ENCODE results near the gene SET.
"Not testable (repeated sequence)": the region's sequence is repeated elsewhere in the genome, so short reads cannot be mapped to it uniquely, and the experiment has no call there.

Gene SET

GRCh38 chr9:128688501-128689292 lies at the start of gene SET:
Gene SET, plus strand, starts transcription at chr9:128689222. Its CDS starts 361 bp downstream, at chr9:128689583.
- DNase-seq (ENCODE audit: low read depth) = peak; percentile 92

GRCh38 chr9:128640603-128641002 lies 48.4 kb upstream of the SET start:
- DNase-seq (ENCODE audit: low read depth) = no peak

GRCh38 chr9:128642675-128643245 lies 46.3 kb upstream of the SET start:
- DNase-seq (ENCODE audit: low read depth) = no peak

- no peak for DNase-seq (ENCODE audit: low read depth)
These were observed 45.3 kb upstream of the SET start for GRCh38 chr9:128643519-128644300.

- DNase-seq (ENCODE audit: low read depth) = peak; percentile 44
These were observed 40.8 kb upstream of the SET start for GRCh38 chr9:128648206-128648605.

- DNase-seq (ENCODE audit: low read depth) = no peak
These were observed 37.2 kb upstream of the SET start for GRCh38 chr9:128651798-128652197.

- DNase-seq (ENCODE audit: low read depth) = no peak
These were observed 35.1 kb upstream of the SET start for GRCh38 chr9:128653908-128654307.

GRCh38 chr9:128654481-128654880 lies 34.5 kb upstream of the SET start:
- no peak for DNase-seq (ENCODE audit: low read depth)

- DNase-seq (ENCODE audit: low read depth) = peak; percentile 92
These were observed 32.3 kb upstream of the SET start, which contains the start of gene DYNC2I2 for GRCh38 chr9:128656416-128657343. Gene DYNC2I2, minus strand, starts transcription at chr9:128656847. Its CDS starts 121 bp downstream, at chr9:128656726.

GRCh38 chr9:128657344-128657704 lies 31.7 kb upstream of the SET start:
- DNase-seq (ENCODE audit: low read depth) = no peak

GRCh38 chr9:128657796-128658195 lies 31.2 kb upstream of the SET start:
- no peak for DNase-seq (ENCODE audit: low read depth)

GRCh38 chr9:128666481-128666941 lies 22.5 kb upstream of the SET start:
- not testable (repeated sequence) for DNase-seq (ENCODE audit: low read depth)

GRCh38 chr9:128669786-128670185 lies 19.2 kb upstream of the SET start:
- DNase-seq (ENCODE audit: low read depth) = no peak

GRCh38 chr9:128675382-128675781 lies 13.6 kb upstream of the SET start:
- DNase-seq (ENCODE audit: low read depth) = no peak

GRCh38 chr9:128677794-128678193 lies 11.2 kb upstream of the SET start:
- no peak for DNase-seq (ENCODE audit: low read depth)

GRCh38 chr9:128683340-128684064 lies 5.5 kb upstream of the SET start:
- DNase-seq (ENCODE audit: low read depth) = peak; percentile 76

GRCh38 chr9:128684065-128684324 lies 5.0 kb upstream of the SET start:
- no peak for DNase-seq (ENCODE audit: low read depth)

- DNase-seq (ENCODE audit: low read depth) = peak; percentile 61
These were observed 4.5 kb upstream of the SET start for GRCh38 chr9:128684325-128685199.

GRCh38 chr9:128685636-128686489 lies 3.2 kb upstream of the SET start:
- no peak for DNase-seq (ENCODE audit: low read depth)

All from fibroblast of gingiva (primary cell).